ENCODE measurements around the gene URAD.

URAD gene

DNA sequence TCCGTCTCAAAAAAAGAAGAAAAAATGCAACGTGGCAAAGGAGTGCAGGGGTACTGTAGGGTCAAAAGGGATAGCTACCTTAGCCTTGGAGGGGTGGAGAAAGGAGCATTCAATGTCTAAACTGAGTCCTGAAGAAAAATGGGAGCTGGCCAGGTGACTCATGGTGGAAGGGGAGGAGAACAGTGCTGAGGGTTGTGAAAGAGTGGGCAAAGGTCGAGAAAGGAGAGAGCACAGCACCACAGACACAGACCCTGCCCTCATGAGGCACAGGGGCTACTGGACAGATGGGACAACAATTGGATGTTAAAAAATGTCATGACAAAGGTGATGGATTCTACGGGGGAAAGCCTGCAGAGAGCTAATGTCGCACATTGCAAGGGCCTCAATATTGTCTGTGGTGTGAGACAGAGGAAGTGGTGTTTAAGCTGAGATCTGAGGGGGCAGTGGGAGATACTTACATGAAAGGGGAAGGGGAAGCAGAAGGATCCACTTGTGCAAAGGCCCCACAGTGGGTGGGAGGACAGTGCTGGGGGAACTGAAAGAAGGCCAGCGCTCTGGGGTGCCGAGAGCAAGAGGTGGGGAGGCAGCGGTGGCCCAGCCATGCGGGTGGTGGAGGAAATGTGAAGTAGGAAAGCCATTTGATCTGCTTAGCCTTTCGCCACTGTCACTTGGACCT is 42.9 kb upstream of the URAD start:
- Histone ChIP-seq H3K9me3 (no peaks in the 10 kb centered on the region), H3K4me3 (ENCODE audit: low read depth in 1 of 2, low read length in 1 of 2) (no peak overlapping the region), H3K36me3 (no peaks in the 10 kb centered on the region), H3K4me1 (ENCODE audit: control insufficient read depth in 1 of 2, insufficient read depth in 1 of 2, low read depth in 1 of 2, low read length in 1 of 2) (peaks cover 9 to 13% of the 10 kb centered on the region in 2 experiments), H3K27ac (no peak overlapping the region), H3K27me3 (no peaks in the 10 kb centered on the region)
- TF ChIP-seq, protein P1, sequence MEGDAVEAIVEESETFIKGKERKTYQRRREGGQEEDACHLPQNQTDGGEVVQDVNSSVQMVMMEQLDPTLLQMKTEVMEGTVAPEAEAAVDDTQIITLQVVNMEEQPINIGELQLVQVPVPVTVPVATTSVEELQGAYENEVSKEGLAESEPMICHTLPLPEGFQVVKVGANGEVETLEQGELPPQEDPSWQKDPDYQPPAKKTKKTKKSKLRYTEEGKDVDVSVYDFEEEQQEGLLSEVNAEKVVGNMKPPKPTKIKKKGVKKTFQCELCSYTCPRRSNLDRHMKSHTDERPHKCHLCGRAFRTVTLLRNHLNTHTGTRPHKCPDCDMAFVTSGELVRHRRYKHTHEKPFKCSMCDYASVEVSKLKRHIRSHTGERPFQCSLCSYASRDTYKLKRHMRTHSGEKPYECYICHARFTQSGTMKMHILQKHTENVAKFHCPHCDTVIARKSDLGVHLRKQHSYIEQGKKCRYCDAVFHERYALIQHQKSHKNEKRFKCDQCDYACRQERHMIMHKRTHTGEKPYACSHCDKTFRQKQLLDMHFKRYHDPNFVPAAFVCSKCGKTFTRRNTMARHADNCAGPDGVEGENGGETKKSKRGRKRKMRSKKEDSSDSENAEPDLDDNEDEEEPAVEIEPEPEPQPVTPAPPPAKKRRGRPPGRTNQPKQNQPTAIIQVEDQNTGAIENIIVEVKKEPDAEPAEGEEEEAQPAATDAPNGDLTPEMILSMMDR (IDR thresholded peaks at IDR 0.05): no peak

GRCh38 chr13:28027607-28028364 is 39.3 kb upstream of the URAD start:
- H3K27ac ChIP-seq: no peak overlapping the region
- H3K9me3 ChIP-seq: no peaks in the 10 kb centered on the region
- H3K27me3 ChIP-seq: no peaks in the 10 kb centered on the region
- H3K4me1 ChIP-seq (ENCODE audit: control insufficient read depth in 1 of 2, insufficient read depth in 1 of 2, low read depth in 1 of 2, low read length in 1 of 2): peaks cover 9 to 13% of the 10 kb centered on the region in 2 experiments
- no peak overlapping the region for H3K4me3 ChIP-seq (ENCODE audit: low read depth in 1 of 2, low read length in 1 of 2)
- TF ChIP-seq, protein P1 (IDR thresholded peaks at IDR 0.05): no peak
- H3K36me3 ChIP-seq: no peaks in the 10 kb centered on the region

DNA sequence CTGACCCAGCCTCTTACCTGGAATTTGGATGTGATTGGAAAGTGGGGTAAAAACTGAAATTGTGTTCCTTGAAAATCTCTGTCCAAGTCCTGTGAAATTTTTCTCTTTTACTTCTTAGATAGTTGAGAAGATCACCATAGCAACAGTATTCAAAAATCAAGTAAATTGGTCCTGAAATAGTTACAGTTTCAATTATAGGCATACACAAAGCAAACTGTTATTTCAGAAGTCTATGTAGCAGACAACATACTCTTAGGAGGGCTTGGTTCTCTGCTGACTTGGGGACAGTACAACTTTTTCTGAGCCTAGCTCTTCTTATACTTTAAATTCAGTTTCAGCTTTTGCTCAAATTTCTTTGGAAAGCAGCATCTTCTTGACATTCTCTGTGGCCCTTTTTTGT is 38.6 kb upstream of the URAD start:
- H3K4me1 ChIP-seq (ENCODE audit: control insufficient read depth in 1 of 2, insufficient read depth in 1 of 2, low read depth in 1 of 2, low read length in 1 of 2): peaks cover 7 to 9% of the 10 kb centered on the region in 2 experiments
- TF ChIP-seq, protein P1 (IDR thresholded peaks at IDR 0.05): no peak
- no peaks in the 10 kb centered on the region for H3K27me3 ChIP-seq
- no peaks in the 10 kb centered on the region for H3K36me3 ChIP-seq
- H3K27ac ChIP-seq: no peak overlapping the region
- no peaks in the 10 kb centered on the region for H3K9me3 ChIP-seq
- no peak overlapping the region for H3K4me3 ChIP-seq (ENCODE audit: low read depth in 1 of 2, low read length in 1 of 2)

- Histone ChIP-seq H3K4me1 (ENCODE audit: control insufficient read depth in 1 of 2, insufficient read depth in 1 of 2, low read depth in 1 of 2, low read length in 1 of 2) (peaks cover 3 to 4% of the 10 kb centered on the region in 2 experiments), H3K27ac (no peak overlapping the region), H3K9me3 (no peaks in the 10 kb centered on the region), H3K36me3 (no peaks in the 10 kb centered on the region), H3K4me3 (ENCODE audit: low read depth in 1 of 2, low read length in 1 of 2) (no peak overlapping the region), H3K27me3 (no peaks in the 10 kb centered on the region)
- TF ChIP-seq, protein P1 (IDR thresholded peaks at IDR 0.05): no peak
Measured at GRCh38 chr13:28026508-28026907, 38.0 kb upstream of the URAD start.

- TF ChIP-seq, protein P1 (IDR thresholded peaks at IDR 0.05): no peak
- no peak overlapping the region for H3K4me3 ChIP-seq (ENCODE audit: low read depth in 1 of 2, low read length in 1 of 2)
Measured at GRCh38 chr13:28022848-28023518, 34.5 kb upstream of the URAD start.

More at GRCh38 chr13:28022848-28023518, 34.5 kb upstream of the URAD start:
- Histone ChIP-seq H3K36me3 (no peaks in the 10 kb centered on the region), H3K27ac (no peak overlapping the region), H3K27me3 (no peaks in the 10 kb centered on the region), H3K9me3 (no peaks in the 10 kb centered on the region), H3K4me1 (ENCODE audit: control insufficient read depth in 1 of 2, insufficient read depth in 1 of 2, low read depth in 1 of 2, low read length in 1 of 2) (no peaks in the 10 kb centered on the region)
